Measurements from ENCODE around the gene GRID1. TPM values are rescaled to one million over a fixed set of nuclear protein-coding genes. Genes with fewer than 3 reads are reported as not detected.
A peak's percentile ranks its signal among the peaks of the same experiment; 100 is the strongest.

Gene GRID1
- total RNA-seq, 1 donor from 2014 or later: 1.1 TPM

DNA sequence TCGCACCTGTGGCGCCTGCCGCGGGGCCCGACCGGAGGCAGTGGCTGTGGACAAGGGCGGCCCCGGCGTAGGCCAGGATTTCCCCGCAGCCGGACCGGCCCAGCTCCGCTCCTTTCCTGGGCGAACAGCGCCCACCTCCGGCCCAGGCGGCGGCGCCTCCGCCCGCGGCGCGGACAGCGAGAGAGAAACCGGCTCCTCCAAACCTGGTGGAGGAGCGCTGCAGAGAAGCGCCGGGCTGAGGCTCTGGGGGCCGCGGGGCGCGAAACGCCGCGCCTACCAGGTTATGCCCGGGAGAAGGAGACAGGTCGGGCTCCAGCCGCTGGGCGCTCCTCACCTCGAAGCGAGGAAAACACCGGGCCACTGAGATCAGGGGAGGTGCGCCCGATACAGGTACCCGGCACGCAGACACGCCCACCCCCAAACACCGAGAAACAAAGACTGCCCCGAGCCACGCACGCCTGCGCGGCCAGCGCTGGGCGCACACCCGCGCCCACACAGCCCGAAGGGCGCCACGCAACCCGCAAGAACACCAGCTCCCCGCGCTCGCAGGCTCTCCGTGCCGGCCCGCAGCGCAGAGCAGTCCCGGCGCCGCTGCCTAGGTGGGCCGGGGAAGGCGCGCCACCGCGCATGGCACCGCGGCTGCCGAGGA is 3.3 kb downstream of the GRID1 start:
- Mint-ChIP-seq H3K36me3 (ENCODE audit: low read depth) (no peaks in the 10 kb centered on the region), H3K4me1 (peaks cover 12% of the 10 kb centered on the region), H3K9me3 (no peaks in the 10 kb centered on the region), H3K27me3 (ENCODE audit: low read depth) (peaks cover 82% of the 10 kb centered on the region), H3K27ac (ENCODE audit: unreplicated experiment) (no peak overlapping the region), H3K4me3 (peak overlapping the region; percentile 81)
- peak; percentile 48 for DNase-seq (ENCODE audit: low read depth, low spot score)
- TF ChIP-seq CTCF (conservative IDR thresholded peaks at IDR 0.05): peak; percentile 66

- Mint-ChIP-seq H3K4me1 (peaks cover 12% of the 10 kb centered on the region), H3K27ac (ENCODE audit: unreplicated experiment) (no peak overlapping the region), H3K4me3 (peak overlapping the region; percentile 81), H3K9me3 (no peaks in the 10 kb centered on the region), H3K27me3 (ENCODE audit: low read depth) (peaks cover 81% of the 10 kb centered on the region), H3K36me3 (ENCODE audit: low read depth) (no peaks in the 10 kb centered on the region)
- DNase-seq (ENCODE audit: low read depth, low spot score): no peak
- TF ChIP-seq CTCF (conservative IDR thresholded peaks at IDR 0.05): no peak
Observed at GRCh38 chr10:86362586-86363183, 3.9 kb downstream of the GRID1 start.

- peaks cover 12% of the 10 kb centered on the region for H3K4me1 Mint-ChIP-seq
- H3K27me3 Mint-ChIP-seq (ENCODE audit: low read depth): peaks cover 76% of the 10 kb centered on the region
- H3K4me3 Mint-ChIP-seq: no peak overlapping the region
- H3K36me3 Mint-ChIP-seq (ENCODE audit: low read depth): no peaks in the 10 kb centered on the region
- DNase-seq (ENCODE audit: low read depth, low spot score): no peak
- H3K9me3 Mint-ChIP-seq: no peaks in the 10 kb centered on the region
- no peak for TF ChIP-seq CTCF (conservative IDR thresholded peaks at IDR 0.05)
- H3K27ac Mint-ChIP-seq (ENCODE audit: unreplicated experiment): no peak overlapping the region
Observed at GRCh38 chr10:86362129-86362527, 4.5 kb downstream of the GRID1 start.

- Mint-ChIP-seq H3K27ac (ENCODE audit: unreplicated experiment) (no peak overlapping the region), H3K27me3 (ENCODE audit: low read depth) (peaks cover 78% of the 10 kb centered on the region), H3K36me3 (ENCODE audit: low read depth) (no peaks in the 10 kb centered on the region), H3K4me1 (peaks cover 12% of the 10 kb centered on the region), H3K9me3 (no peaks in the 10 kb centered on the region), H3K4me3 (no peak overlapping the region)
- no peak for TF ChIP-seq CTCF (conservative IDR thresholded peaks at IDR 0.05)
- no peak for DNase-seq (ENCODE audit: low read depth, low spot score)
Observed at GRCh38 chr10:86361156-86362128, 5.2 kb downstream of the GRID1 start.

DNA sequence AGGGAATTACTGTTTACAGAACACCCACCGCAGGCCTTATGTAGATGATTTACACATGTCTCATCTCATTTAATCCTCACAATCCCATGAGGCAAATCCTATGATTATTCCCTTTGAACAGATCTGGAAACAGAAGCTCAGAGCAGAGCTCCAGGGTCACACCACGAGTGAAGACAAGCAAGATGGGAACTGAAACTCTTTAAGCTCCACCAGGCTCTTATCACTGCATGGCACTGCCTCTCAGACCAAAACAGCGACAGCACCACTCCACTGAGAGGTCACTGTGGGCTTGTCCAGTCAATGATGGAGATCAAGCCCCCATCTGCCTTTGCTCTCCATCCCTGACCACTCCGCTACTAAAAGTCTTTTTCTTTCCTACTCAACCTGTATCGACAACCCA is 5.9 kb downstream of the GRID1 start:
- Mint-ChIP-seq H3K4me3 (no peak overlapping the region), H3K36me3 (ENCODE audit: low read depth) (no peaks in the 10 kb centered on the region), H3K9me3 (no peaks in the 10 kb centered on the region), H3K27ac (ENCODE audit: unreplicated experiment) (no peak overlapping the region), H3K27me3 (ENCODE audit: low read depth) (peaks cover 79% of the 10 kb centered on the region), H3K4me1 (peaks cover 11% of the 10 kb centered on the region)
- DNase-seq (ENCODE audit: low read depth, low spot score): no peak
- TF ChIP-seq CTCF (conservative IDR thresholded peaks at IDR 0.05): no peak

Measured in neural crest cell (in vitro differentiated cells).